H1 (cell line): ENCODE data around the gene HS2ST1. TPM values are rescaled to one million over a fixed set of nuclear protein-coding genes. Genes with fewer than 3 reads are reported as not detected.

Experiments used
- CTCF ChIA-PET: fragments of 300-600 bp; sonication (Branson Sonifier 250); formaldehyde crosslinking; loops from one replicate; lab custom pipeline; 2021; ENCODE audit not compliant: partially characterized antibody; lab: Charles Lee
- POLR2A ChIA-PET: fragments of 300-600 bp; sonication (Branson Sonifier 250); formaldehyde crosslinking; loops from one replicate; lab custom pipeline; 2021; ENCODE audit warnings: inconsistent platforms; ENCODE audit not compliant: partially characterized antibody; lab: Charles Lee
- DNase-seq, 2 experiments: peaks; one replicate each; pipeline versions ENCODE4 v3.0.0 to v3.0.0-alpha.2; 2010 to 2022; ENCODE audit warnings: low spot score in 2 of 2, low read depth in 1 of 2, mixed read lengths in 1 of 2
- FAIRE-seq: peaks from 2 replicates; lab custom pipeline; 2011; peaks lifted over from hg19 to GRCh38; lab: Jason Lieb, UNC
- H2AFZ ChIP-seq: 2 replicates; pipeline ENCODE4 v1.8.1; 2012; ENCODE audit warnings: low read length, inconsistent platforms
- H2AK5ac ChIP-seq: 2 replicates; pipeline ENCODE4 v1.6.1; 2013; ENCODE audit warnings: low read depth, low read length
- H2BK120ac ChIP-seq: replicated peaks from 2 replicates; pipeline ENCODE3; 2013; ENCODE audit warnings: low read depth, low read length, inconsistent platforms
- H2BK12ac ChIP-seq: 2 replicates; pipeline ENCODE4 v1.6.1; 2013; ENCODE audit warnings: low read depth, low read length
- H2BK15ac ChIP-seq: 2 replicates; pipeline ENCODE4 v1.6.1; 2013; ENCODE audit warnings: low read length
- H2BK20ac ChIP-seq: 2 replicates; pipeline ENCODE4 v1.6.1; 2013; ENCODE audit warnings: low read length
- H2BK5ac ChIP-seq: 2 replicates; pipeline ENCODE4 v1.6.1; 2013; ENCODE audit warnings: low read depth, low read length
- H3K14ac ChIP-seq: 2 replicates; pipeline ENCODE4 v1.6.1; 2013; ENCODE audit warnings: inconsistent platforms; ENCODE audit not compliant: insufficient read length
- H3K18ac ChIP-seq: 2 replicates; pipeline ENCODE4 v1.6.1; 2013; ENCODE audit warnings: low read length; ENCODE audit errors: extremely low read depth
- H3K23ac ChIP-seq: 2 replicates; pipeline ENCODE4 v1.6.1; 2013; ENCODE audit warnings: inconsistent platforms; ENCODE audit not compliant: insufficient read length
- H3K23me2 ChIP-seq: 2 replicates; pipeline ENCODE4 v1.6.1; 2013; ENCODE audit warnings: low read depth, low read length
- H3K27ac ChIP-seq: 2 replicates; pipeline ENCODE4 v1.6.1; 2011; ENCODE audit warnings: low read depth, low read length, inconsistent platforms
- H3K27me3 ChIP-seq, 4 experiments: replicated peaks in 1 of 4; 1 replicate in 1 of 4; 2 replicates in 3 of 4; pipeline versions ENCODE4 v1.6.1 to v1.8.1; 2011 to 2013; ENCODE audit warnings: low read length in 3 of 4, mild to moderate bottlenecking in 3 of 4, inconsistent platforms in 2 of 4, mixed read lengths in 2 of 4, moderate library complexity in 1 of 4; ENCODE audit not compliant: control insufficient read depth in 3 of 4, insufficient read depth in 3 of 4; ENCODE audit errors: extremely low read depth in 1 of 4
- H3K36me3 ChIP-seq, 4 experiments: 2 replicates each; pipeline versions ENCODE4 v1.6.1 to v1.8.1; 2011 to 2013; ENCODE audit warnings: mild to moderate bottlenecking in 4 of 4, low read length in 3 of 4, moderate library complexity in 2 of 4, control low read depth in 1 of 4, inconsistent platforms in 1 of 4; ENCODE audit not compliant: insufficient read depth in 4 of 4, control insufficient read depth in 2 of 4
- H3K4ac ChIP-seq: replicated peaks from 2 replicates; pipeline ENCODE3; 2013; ENCODE audit warnings: low read length, low read depth, mixed read lengths, inconsistent platforms; ENCODE audit not compliant: insufficient read length
- H3K4me1 ChIP-seq, 4 experiments: replicated peaks in 1 of 4; 1 replicate in 1 of 4; 2 replicates in 3 of 4; pipeline versions ENCODE4 v1.6.1 to v1.8.1; 2011 to 2013; ENCODE audit warnings: low read length in 3 of 4, inconsistent platforms in 2 of 4, mixed read lengths in 1 of 4; ENCODE audit not compliant: insufficient read depth in 4 of 4, control insufficient read depth in 3 of 4
- H3K4me2 ChIP-seq, 2 experiments: 2 replicates each; pipeline versions ENCODE4 v1.6.1 to v1.8.1; 2011 to 2013; ENCODE audit warnings: low read depth in 2 of 2, low read length in 2 of 2, control low read depth in 1 of 2, inconsistent platforms in 1 of 2, mild to moderate bottlenecking in 1 of 2; ENCODE audit not compliant: insufficient read depth in 1 of 2
- H3K4me3 ChIP-seq, 4 experiments: fragments of 200-600, 300-600 bp in 1 of 4; sonication (generic), shearing (Covaris generic), sonication (Bioruptor Twin) in 1 of 4; 2 replicates each; pipeline versions ENCODE4 v1.5.1 to v1.8.1; 2011 to 2016; ENCODE audit warnings: low read length in 4 of 4, low read depth in 3 of 4, control low read depth in 2 of 4, inconsistent platforms in 2 of 4, mild to moderate bottlenecking in 2 of 4, mixed read lengths in 1 of 4, moderate library complexity in 1 of 4; ENCODE audit not compliant: insufficient read depth in 2 of 4; ENCODE audit errors: extremely low read depth in 1 of 4
- H3K56ac ChIP-seq: replicated peaks from 2 replicates; pipeline ENCODE3; 2013; ENCODE audit warnings: low read depth, mild to moderate bottlenecking, mixed read lengths, low read length, inconsistent platforms; ENCODE audit not compliant: insufficient read length
- H3K79me1 ChIP-seq: 2 replicates; pipeline ENCODE4 v1.6.1; 2013; ENCODE audit warnings: low read depth, low read length, control low read depth
- H3K79me2 ChIP-seq, 2 experiments: 2 replicates each; pipeline versions ENCODE4 v1.6.1 to v1.8.1; 2012 to 2013; ENCODE audit warnings: low read length in 2 of 2, mild to moderate bottlenecking in 2 of 2, inconsistent platforms in 1 of 2; ENCODE audit not compliant: insufficient read depth in 2 of 2, control insufficient read depth in 1 of 2
- H3K9ac ChIP-seq, 4 experiments: replicated peaks in 1 of 4; 1 replicate in 1 of 4; 2 replicates in 3 of 4; pipeline versions ENCODE4 v1.6.1 to v1.8.1; 2011 to 2013; ENCODE audit warnings: low read depth in 3 of 4, low read length in 3 of 4, control low read depth in 2 of 4, mild to moderate bottlenecking in 2 of 4, moderate library complexity in 2 of 4, inconsistent platforms in 1 of 4; ENCODE audit errors: extremely low read depth in 1 of 4
- H3K9me3 ChIP-seq, 2 experiments: 2 replicates each; pipeline versions ENCODE4 v1.6.1 to v1.8.1; 2012 to 2013; ENCODE audit warnings: mild to moderate bottlenecking in 2 of 2, moderate library complexity in 2 of 2, control low read depth in 1 of 2, inconsistent platforms in 1 of 2, low read depth in 1 of 2, low read length in 1 of 2, mixed read lengths in 1 of 2; ENCODE audit not compliant: insufficient read depth in 2 of 2
- H4K20me1 ChIP-seq, 2 experiments: replicated peaks in 1 of 2; 2 replicates each; pipeline versions ENCODE3 to v1.8.1; 2011 to 2013; ENCODE audit warnings: inconsistent platforms in 2 of 2, low read length in 2 of 2, mild to moderate bottlenecking in 1 of 2; ENCODE audit not compliant: insufficient read depth in 2 of 2, control insufficient read depth in 1 of 2
- H4K5ac ChIP-seq: 2 replicates; pipeline ENCODE4 v1.6.1; 2013; ENCODE audit warnings: low read length, low read depth, mixed read lengths, inconsistent platforms; ENCODE audit not compliant: insufficient read length
- H4K8ac ChIP-seq: 2 replicates; pipeline ENCODE4 v1.8.0; 2013; ENCODE audit warnings: mild to moderate bottlenecking, moderate library complexity, low read length, inconsistent platforms; ENCODE audit not compliant: insufficient read depth; ENCODE audit errors: extremely low read depth
- H4K91ac ChIP-seq: replicated peaks from 2 replicates; pipeline ENCODE3; 2013; ENCODE audit warnings: low read length, mixed read lengths, inconsistent platforms; ENCODE audit not compliant: insufficient read length
- BACH1 ChIP-seq: IDR thresholded peaks from 2 replicates; pipeline ENCODE4 v1.6.1; 2012; ENCODE audit warnings: low read length, improper control_type of control experiment
- GTF2F1 ChIP-seq: IDR thresholded peaks from 2 replicates; pipeline ENCODE4 v1.6.1; 2012; ENCODE audit warnings: low read depth, low read length, improper control_type of control experiment, borderline replicate concordance
- POLR2A ChIP-seq, 2 experiments: IDR thresholded peaks; 1 replicate in 1 of 2; 2 replicates in 1 of 2; pipeline ENCODE4 v1.6.1; 2011; ENCODE audit warnings: low read depth in 2 of 2, low read length in 2 of 2, mild to moderate bottlenecking in 2 of 2; ENCODE audit errors: control extremely low read depth in 1 of 2
- RAD21 ChIP-seq, 2 experiments: IDR thresholded peaks in 1 of 2; conservative IDR thresholded peaks in 1 of 2; 2 replicates each; pipeline ENCODE4 v1.6.1; 2011; ENCODE audit warnings: low read depth in 2 of 2, low read length in 2 of 2, improper control_type of control experiment in 1 of 2, inconsistent platforms in 1 of 2, mild to moderate bottlenecking in 1 of 2, moderate library complexity in 1 of 2
- RBBP5 ChIP-seq: IDR thresholded peaks from 2 replicates; pipeline ENCODE4 v1.7.1; 2012; ENCODE audit warnings: low read depth, mild to moderate bottlenecking, inconsistent platforms, low read length, moderate library complexity, borderline replicate concordance
- RNF2 ChIP-seq: fragments of 200-900, 300-1000 bp; sonication (generic); IDR thresholded peaks from 2 replicates; pipeline ENCODE4 v1.7.1; 2016; ENCODE audit warnings: borderline replicate concordance, low read depth, mild to moderate bottlenecking, antibody characterized with exemption, low read length; ENCODE audit not compliant: poor library complexity, severe bottlenecking; ENCODE audit errors: missing control alignments
- RXRA ChIP-seq: IDR thresholded peaks from 2 replicates; pipeline ENCODE4 v1.6.1; 2011; ENCODE audit warnings: low read depth, mild to moderate bottlenecking, low read length, moderate library complexity; ENCODE audit not compliant: insufficient read depth
- SAP30 ChIP-seq: fragments of 300-600 bp; sonication (generic); IDR thresholded peaks from 2 replicates; pipeline ENCODE4 v1.7.1; 2012; ENCODE audit warnings: low read length, moderate library complexity, mild to moderate bottlenecking, inconsistent platforms; ENCODE audit not compliant: insufficient read depth, insufficient replicate concordance
- SIN3A ChIP-seq, 2 experiments: IDR thresholded peaks in 1 of 2; conservative IDR thresholded peaks in 1 of 2; 2 replicates each; pipeline ENCODE4 v1.6.1; 2011 to 2012; ENCODE audit warnings: low read length in 2 of 2, improper control_type of control experiment in 1 of 2, low read depth in 1 of 2, mild to moderate bottlenecking in 1 of 2
- SP1 ChIP-seq: IDR thresholded peaks from 2 replicates; pipeline ENCODE4 v1.6.1; 2011; ENCODE audit warnings: low read depth, low read length
- TAF1 ChIP-seq: IDR thresholded peaks from 2 replicates; pipeline ENCODE4 v1.6.1; 2011; ENCODE audit warnings: mild to moderate bottlenecking, low read depth, low read length
- USF2 ChIP-seq: IDR thresholded peaks from 2 replicates; pipeline ENCODE4 v1.6.1; 2011; ENCODE audit warnings: low read length, improper control_type of control experiment
- whole genome bisulfite sequencing, 2 experiments: shearing (Covaris generic) in 1 of 2; methylation state at CpG; one replicate each; pipeline versions ENCODE4 v1.1.6 to v1.1.7; 2013 to 2015; ENCODE audit warnings: low lambda C conversion rate in 2 of 2, mixed read lengths in 2 of 2, inconsistent platforms in 1 of 2, low coverage in 1 of 2, missing lambda C conversion rate in 1 of 2; ENCODE audit not compliant: insufficient replicate concordance in 2 of 2, insufficient coverage in 1 of 2, insufficient read length in 1 of 2; ENCODE audit errors: extremely low coverage in 1 of 2, missing lambda C conversion rate in 1 of 2; 5-methylcytosine and 5-hydroxymethylcytosine counted together
- polyA plus RNA-seq, 7 experiments: library from polyadenylated mRNA; depleted of rRNA in 3 of 7; stranded (reverse) in 5 of 7; unstranded in 2 of 7; fragments of >200 nt in 5 of 7; fragments of 200-250 nt in 2 of 7; gene quantifications; 1 replicate in 5 of 7; 2 replicates in 1 of 7; 4 replicates in 1 of 7; pipeline versions ENCODE4 v1.2.1 to v1.2.3, GENCODE V29; 2011 to 2013; ENCODE audit warnings: missing spikeins in 2 of 7, mixed read lengths in 2 of 7
- total RNA-seq: library from RNA; stranded (reverse); fragmentation: NEBNext Ultra II Directional; extraction: Animal tissue kit (Norgen Biotek cat#: 25700); gene quantifications from 2 replicates; pipeline ENCODE4 v1.2.1, GENCODE V29; 2021

HS2ST1 gene
- total and polyA plus RNA-seq, 2 of the 8 experiments (the other 6 are each of a cell fraction or from before 2014, with no cell fraction given) = 5.2 to 28.3 TPM

- Histone ChIP-seq H3K9me3 (no peaks in the 10 kb centered on the region), H2AFZ (no peak overlapping the region), H3K79me2 (peaks cover 0 to 59% of the 10 kb centered on the region in 2 experiments; a peak in 2 of 4 replicates), H3K36me3 (no peaks in the 10 kb centered on the region), H3K27me3 (no peaks in the 10 kb centered on the region), H4K20me1 (peaks cover 0 to 3% of the 10 kb centered on the region in 2 experiments), H3K79me1 (peaks cover 2% of the 10 kb centered on the region; the same call in 1 of the 2 replicates), H3K14ac (no peak overlapping the region), H3K4me1 (peaks cover 0 to 2% (median under 1%) of the 10 kb centered on the region in 4 experiments; a peak in 4 of 7 replicates), H3K9ac (no peak overlapping the region), H4K5ac (no peak overlapping the region), H3K4me3 (no peak overlapping the region), H3K23me2 (no peaks in the 10 kb centered on the region), H2BK15ac (no peak overlapping the region), H2BK120ac (no peak overlapping the region), H4K91ac (no peak overlapping the region), H4K8ac (no peak overlapping the region), H3K23ac (no peak overlapping the region), H3K18ac (no peak overlapping the region), H3K4ac (no peak overlapping the region), H3K4me2 (no peak overlapping the region), H2BK12ac (no peak overlapping the region), H3K56ac (no peak overlapping the region), H2BK5ac (no peak overlapping the region), H2BK20ac (no peak overlapping the region), H2AK5ac (no peak overlapping the region), H3K27ac (no peak overlapping the region)
- ChIA-PET CTCF (no interaction called here), POLR2A (no interaction called here)
- DNase-seq = no peak
- no peak for FAIRE-seq
- WGBS, 2 experiments = 0% methylated on average over 1 of the region's 1 CpG; no CpG with 5 or more reads in 1 of the 2 experiments
- TF ChIP-seq TAF1 (no peak), SIN3A (conservative IDR thresholded peaks at IDR 0.05 in 1 of 2, IDR thresholded peaks at IDR 0.05 in 1 of 2; ENCODE audit: low read depth in 1 of 2, low read length in 2 of 2) (no peak), SP1 (no peak), GTF2F1 (no peak), RXRA (no peak), RAD21 (IDR thresholded peaks at IDR 0.05 in 1 of 2, conservative IDR thresholded peaks at IDR 0.05 in 1 of 2; ENCODE audit: low read depth in 2 of 2, low read length in 2 of 2) (no peak), USF2 (no peak), BACH1 (no peak), SAP30 (no peak), RBBP5 (no peak), RNF2 (no peak), POLR2A (IDR thresholded peaks at IDR 0.05; ENCODE audit: control extremely low read depth in 1 of 2, low read depth in 2 of 2, low read length in 2 of 2) (no peak)
These were observed 108.9 kb downstream of the HS2ST1 start for GRCh38 chr1:87023326-87023725.
